ENCODE data around the gene DTX4. TPM values are rescaled to one million over a fixed set of nuclear protein-coding genes. Genes with fewer than 3 reads are reported as not detected.

Gene DTX4
- total RNA-seq, 1 donor from 2014 or later, result 16.1 TPM

DNA sequence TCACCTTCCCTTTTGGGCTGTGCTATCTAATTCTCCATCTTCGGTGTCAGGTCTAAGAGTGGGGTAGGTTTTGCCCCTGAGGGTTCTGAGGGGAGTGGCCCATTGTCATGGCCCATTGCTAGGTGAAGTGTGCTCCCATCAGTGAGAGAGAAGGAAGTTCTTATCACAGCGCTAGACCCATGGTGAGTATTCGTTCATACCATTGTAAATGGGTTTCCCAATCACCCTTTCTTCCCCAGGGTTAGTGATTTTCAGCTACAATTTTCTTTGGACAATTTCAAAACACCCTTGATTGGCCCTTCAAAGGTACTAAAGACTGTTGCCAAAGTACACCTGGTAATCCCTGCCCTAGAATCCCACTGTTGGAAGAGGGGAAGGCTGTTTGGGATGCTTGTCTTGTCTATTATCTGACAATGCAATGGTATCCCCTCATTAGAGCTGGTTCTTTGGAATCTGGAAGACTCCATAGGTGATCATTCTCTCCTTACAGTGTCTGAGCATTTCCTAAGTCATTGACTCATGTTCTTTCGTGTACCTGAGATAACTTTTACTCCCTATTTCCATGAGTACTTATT, 20.6 kb downstream of the DTX4 start:
- no peak overlapping the region for H3K9ac ChIP-seq (ENCODE audit: low read length)
- H3K79me2 ChIP-seq (ENCODE audit: insufficient read depth, low read length), result no peaks in the 10 kb centered on the region
- H3K4me3 Mint-ChIP-seq (ENCODE audit: unreplicated experiment), result no peak overlapping the region
- FAIRE-seq (no peak), DNase-seq (ENCODE audit: low read depth) (no peak)
- no peaks in the 10 kb centered on the region for H3K9me3 ChIP-seq (ENCODE audit: insufficient read depth, low read depth, low read length)
- H2AFZ ChIP-seq (ENCODE audit: low read depth, low read length), result no peak overlapping the region
- no peak overlapping the region for H3K4me3 ChIP-seq (ENCODE audit: insufficient read depth, low read depth, low read length)
- H3K27me3 ChIP-seq (ENCODE audit: insufficient read depth, low read length), result peaks cover 6% of the 10 kb centered on the region
- no peaks in the 10 kb centered on the region for H3K4me1 ChIP-seq (ENCODE audit: insufficient read depth, low read length)
- H3K27ac ChIP-seq (ENCODE audit: low read depth, low read length), result no peak overlapping the region
- peak overlapping the region; percentile 23 for H3K27ac Mint-ChIP-seq (ENCODE audit: unreplicated experiment)
- no peaks in the 10 kb centered on the region for H4K20me1 ChIP-seq (ENCODE audit: insufficient read depth, low read length)
- H3K4me1 Mint-ChIP-seq (ENCODE audit: low read depth, unreplicated experiment), result peaks cover 19% of the 10 kb centered on the region
- peaks cover 8% of the 10 kb centered on the region for H3K9me3 Mint-ChIP-seq (ENCODE audit: unreplicated experiment)
- no peaks in the 10 kb centered on the region for H3K27me3 Mint-ChIP-seq (ENCODE audit: low read depth, unreplicated experiment)
- peaks cover 52% of the 10 kb centered on the region for H3K36me3 Mint-ChIP-seq (ENCODE audit: low read depth, unreplicated experiment)
- TF ChIP-seq, protein P1, sequence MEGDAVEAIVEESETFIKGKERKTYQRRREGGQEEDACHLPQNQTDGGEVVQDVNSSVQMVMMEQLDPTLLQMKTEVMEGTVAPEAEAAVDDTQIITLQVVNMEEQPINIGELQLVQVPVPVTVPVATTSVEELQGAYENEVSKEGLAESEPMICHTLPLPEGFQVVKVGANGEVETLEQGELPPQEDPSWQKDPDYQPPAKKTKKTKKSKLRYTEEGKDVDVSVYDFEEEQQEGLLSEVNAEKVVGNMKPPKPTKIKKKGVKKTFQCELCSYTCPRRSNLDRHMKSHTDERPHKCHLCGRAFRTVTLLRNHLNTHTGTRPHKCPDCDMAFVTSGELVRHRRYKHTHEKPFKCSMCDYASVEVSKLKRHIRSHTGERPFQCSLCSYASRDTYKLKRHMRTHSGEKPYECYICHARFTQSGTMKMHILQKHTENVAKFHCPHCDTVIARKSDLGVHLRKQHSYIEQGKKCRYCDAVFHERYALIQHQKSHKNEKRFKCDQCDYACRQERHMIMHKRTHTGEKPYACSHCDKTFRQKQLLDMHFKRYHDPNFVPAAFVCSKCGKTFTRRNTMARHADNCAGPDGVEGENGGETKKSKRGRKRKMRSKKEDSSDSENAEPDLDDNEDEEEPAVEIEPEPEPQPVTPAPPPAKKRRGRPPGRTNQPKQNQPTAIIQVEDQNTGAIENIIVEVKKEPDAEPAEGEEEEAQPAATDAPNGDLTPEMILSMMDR (IDR thresholded peaks at IDR 0.05; ENCODE audit: insufficient read depth, low read depth, low read length), result no peak
- no peak for TF ChIP-seq EZH2 (IDR thresholded peaks at IDR 0.05; ENCODE audit: insufficient read depth, low read length)
- H3K36me3 ChIP-seq (ENCODE audit: insufficient read depth, low read length), result no peaks in the 10 kb centered on the region
- H3K4me2 ChIP-seq (ENCODE audit: low read length), result no peak overlapping the region

DNA sequence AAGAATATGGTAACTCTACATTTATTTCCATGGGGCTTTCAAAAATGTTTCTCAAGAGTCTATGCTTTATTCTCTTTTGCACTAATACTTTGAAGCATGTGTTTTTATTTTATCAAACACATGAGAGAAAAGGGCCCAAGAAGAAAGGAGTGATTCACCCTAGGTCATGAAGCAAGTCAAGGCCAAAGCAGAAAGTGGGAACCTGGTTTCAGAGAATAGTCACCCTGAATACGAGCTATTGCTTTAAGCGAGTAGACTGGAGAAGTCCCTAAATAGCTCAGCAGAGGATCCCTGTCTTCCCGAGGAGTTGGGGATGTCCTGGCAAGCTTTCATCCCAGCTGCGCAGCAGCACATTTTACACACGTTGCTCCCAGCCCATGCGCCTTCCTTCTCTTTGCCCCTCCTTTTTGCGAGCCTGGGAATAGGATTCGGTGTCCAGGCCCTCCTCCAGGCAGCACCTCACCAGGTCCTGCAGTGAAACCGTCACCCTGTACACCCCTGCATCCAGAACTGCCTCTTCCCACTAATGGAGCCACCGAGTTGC, 21.7 kb downstream of the DTX4 start:
- Mint-ChIP-seq H3K4me3 (ENCODE audit: unreplicated experiment) (no peak overlapping the region), H3K27ac (ENCODE audit: unreplicated experiment) (no peak overlapping the region), H3K36me3 (ENCODE audit: low read depth, unreplicated experiment) (peaks cover 56% of the 10 kb centered on the region), H3K27me3 (ENCODE audit: low read depth, unreplicated experiment) (no peaks in the 10 kb centered on the region), H3K9me3 (ENCODE audit: unreplicated experiment) (peaks cover 8% of the 10 kb centered on the region), H3K4me1 (ENCODE audit: low read depth, unreplicated experiment) (peaks cover 21% of the 10 kb centered on the region)
- Histone ChIP-seq H3K79me2 (ENCODE audit: insufficient read depth, low read length) (no peaks in the 10 kb centered on the region), H3K9me3 (ENCODE audit: insufficient read depth, low read depth, low read length) (no peaks in the 10 kb centered on the region), H3K4me2 (ENCODE audit: low read length) (no peak overlapping the region), H3K4me1 (ENCODE audit: insufficient read depth, low read length) (no peaks in the 10 kb centered on the region), H2AFZ (ENCODE audit: low read depth, low read length) (no peak overlapping the region), H3K4me3 (ENCODE audit: insufficient read depth, low read depth, low read length) (no peak overlapping the region), H4K20me1 (ENCODE audit: insufficient read depth, low read length) (no peaks in the 10 kb centered on the region), H3K27ac (ENCODE audit: low read depth, low read length) (no peak overlapping the region), H3K9ac (ENCODE audit: low read length) (no peak overlapping the region), H3K36me3 (ENCODE audit: insufficient read depth, low read length) (no peaks in the 10 kb centered on the region), H3K27me3 (ENCODE audit: insufficient read depth, low read length) (peaks cover 10% of the 10 kb centered on the region)
- no peak for FAIRE-seq
- no peak for DNase-seq (ENCODE audit: low read depth)
- TF ChIP-seq, protein P1 (IDR thresholded peaks at IDR 0.05; ENCODE audit: insufficient read depth, low read depth, low read length), result no peak
- TF ChIP-seq EZH2 (IDR thresholded peaks at IDR 0.05; ENCODE audit: insufficient read depth, low read length), result no peak

DNA sequence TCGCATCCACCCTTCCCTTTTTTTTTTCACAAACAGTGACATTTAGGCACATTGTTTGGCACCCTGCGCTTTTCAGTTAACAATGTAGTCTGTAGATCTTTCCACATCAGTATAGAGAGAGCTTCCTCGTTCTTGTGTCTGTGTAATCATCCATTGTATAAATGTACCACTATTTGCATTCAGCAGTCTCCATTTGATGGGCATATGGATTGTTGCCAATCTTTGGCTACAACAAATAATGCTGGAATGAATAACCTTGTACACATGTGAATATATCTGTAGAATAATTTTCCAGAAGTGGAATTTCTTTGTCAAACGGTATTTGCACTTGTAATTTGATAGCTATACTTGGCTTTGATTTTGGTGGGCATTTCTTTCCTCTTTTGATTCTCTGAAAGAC, 23.7 kb downstream of the DTX4 start:
- H2AFZ ChIP-seq (ENCODE audit: low read depth, low read length), result no peak overlapping the region
- H3K4me3 ChIP-seq (ENCODE audit: insufficient read depth, low read depth, low read length), result no peak overlapping the region
- H3K4me2 ChIP-seq (ENCODE audit: low read length), result no peak overlapping the region
- H3K9ac ChIP-seq (ENCODE audit: low read length), result no peak overlapping the region
- Mint-ChIP-seq H3K4me1 (ENCODE audit: low read depth, unreplicated experiment) (peaks cover 15% of the 10 kb centered on the region), H3K4me3 (ENCODE audit: unreplicated experiment) (no peak overlapping the region), H3K27ac (ENCODE audit: unreplicated experiment) (no peak overlapping the region), H3K9me3 (ENCODE audit: unreplicated experiment) (peaks cover 8% of the 10 kb centered on the region), H3K27me3 (ENCODE audit: low read depth, unreplicated experiment) (no peaks in the 10 kb centered on the region), H3K36me3 (ENCODE audit: low read depth, unreplicated experiment) (peaks cover 62% of the 10 kb centered on the region)
- no peaks in the 10 kb centered on the region for H3K79me2 ChIP-seq (ENCODE audit: insufficient read depth, low read length)
- no peaks in the 10 kb centered on the region for H4K20me1 ChIP-seq (ENCODE audit: insufficient read depth, low read length)
- H3K27ac ChIP-seq (ENCODE audit: low read depth, low read length), result no peak overlapping the region
- no peak for TF ChIP-seq EZH2 (IDR thresholded peaks at IDR 0.05; ENCODE audit: insufficient read depth, low read length)
- TF ChIP-seq, protein P1 (IDR thresholded peaks at IDR 0.05; ENCODE audit: insufficient read depth, low read depth, low read length), result no peak
- H3K9me3 ChIP-seq (ENCODE audit: insufficient read depth, low read depth, low read length), result no peaks in the 10 kb centered on the region
- DNase-seq (ENCODE audit: low read depth) (no peak), FAIRE-seq (no peak)
- H3K4me1 ChIP-seq (ENCODE audit: insufficient read depth, low read length), result no peaks in the 10 kb centered on the region
- no peaks in the 10 kb centered on the region for H3K36me3 ChIP-seq (ENCODE audit: insufficient read depth, low read length)
- peaks cover 17% of the 10 kb centered on the region for H3K27me3 ChIP-seq (ENCODE audit: insufficient read depth, low read length)

Data from astrocyte (in vitro differentiated cells and primary cell).